Activated CD8-positive, alpha-beta T cell treated with anti-CD3 and anti-CD28 coated beads, Interleukin-2, amount 10 ng/mL, durations not matched to agents 7 days and 5 days (primary cell): Measurements from ENCODE around the gene FRAS1. TPM values are rescaled to one million over a fixed set of nuclear protein-coding genes. Genes with fewer than 3 reads are reported as not detected.
A peak's percentile ranks its signal among the peaks of the same experiment; 100 is the strongest.

Source experiments
- ATAC-seq: fragments of 150-1000 bp; cut with Tn5 transposase; one replicate; pipeline ENCODE4 v1.10.0; 2021; ENCODE audit warnings: moderate library complexity
- CTCF ChIA-PET: fragments of 350-600 bp; sonication (Branson Sonifier 250); formaldehyde crosslinking; loops from one replicate; lab custom pipeline; 2021; ENCODE audit warnings: antibody characterized with exemption; lab: Charles Lee
- POLR2A ChIA-PET: fragments of 350-600 bp; sonication (Branson Sonifier 250); formaldehyde crosslinking; loops from one replicate; lab custom pipeline; 2021; ENCODE audit warnings: antibody characterized with exemption; lab: Charles Lee
- DNase-seq: peaks from one replicate; pipeline ENCODE4 v3.0.0-alpha.2; 2020
- H3K27ac Mint-ChIP-seq: one replicate; pipeline ENCODE4 v1.8.0; 2021; ENCODE audit warnings: mild to moderate bottlenecking, mixed read lengths
- H3K27me3 Mint-ChIP-seq: one replicate; pipeline ENCODE4 v1.8.0; 2021; ENCODE audit warnings: low read depth, mixed read lengths
- H3K36me3 Mint-ChIP-seq: one replicate; pipeline ENCODE4 v1.8.0; 2021; ENCODE audit warnings: low read depth, mixed read lengths
- H3K4me1 Mint-ChIP-seq: one replicate; pipeline ENCODE4 v1.8.0; 2021; ENCODE audit warnings: low read depth, mixed read lengths
- H3K4me3 Mint-ChIP-seq: one replicate; pipeline ENCODE4 v1.8.0; 2021; ENCODE audit warnings: mild to moderate bottlenecking, mixed read lengths
- H3K9me3 Mint-ChIP-seq: one replicate; pipeline ENCODE4 v1.8.0; 2022; ENCODE audit warnings: mixed read lengths; ENCODE audit not compliant: insufficient read depth
- total RNA-seq, 2 experiments: library from RNA; stranded (reverse); gene quantifications; one replicate each; pipeline ENCODE4 v1.2.3, GENCODE V29; 2021

FRAS1 gene
- total RNA-seq, 2 experiments from 2014 or later, result 0.08 TPM; not detected in 1

DNA sequence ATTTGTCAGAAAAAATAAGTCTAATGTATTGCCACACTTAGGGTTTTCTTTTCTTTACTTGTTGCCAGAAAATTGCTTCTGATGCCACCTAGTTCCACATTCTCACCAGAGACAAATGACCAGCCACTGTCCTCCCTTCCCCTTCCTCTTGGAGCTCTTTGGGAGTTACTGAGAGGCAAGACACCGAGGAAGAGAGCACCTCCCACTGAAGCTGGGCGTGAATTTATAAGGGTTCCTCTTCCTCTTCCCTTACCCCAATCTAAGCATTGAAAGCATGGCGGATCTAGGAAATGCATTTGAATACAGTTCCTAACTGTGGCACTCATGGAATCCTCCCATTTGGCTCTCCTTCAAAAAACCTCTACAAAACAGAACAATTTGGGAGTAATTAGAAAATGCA lies 524.5 kb downstream of the FRAS1 start:
- Mint-ChIP-seq H3K4me3 (no peak overlapping the region), H3K27me3 (peaks cover 5% of the 10 kb centered on the region), H3K9me3 (no peaks in the 10 kb centered on the region), H3K36me3 (no peaks in the 10 kb centered on the region), H3K27ac (no peak overlapping the region), H3K4me1 (no peaks in the 10 kb centered on the region)
- ChIA-PET CTCF (interaction anchor here (1.5 kb wide), 1 partner anchor 11 kb away, joined by 4 read pairs; no protein-coding TSS in a partner anchor), POLR2A (no interaction called here)
- ATAC-seq (no peak), DNase-seq (no peak)

DNA sequence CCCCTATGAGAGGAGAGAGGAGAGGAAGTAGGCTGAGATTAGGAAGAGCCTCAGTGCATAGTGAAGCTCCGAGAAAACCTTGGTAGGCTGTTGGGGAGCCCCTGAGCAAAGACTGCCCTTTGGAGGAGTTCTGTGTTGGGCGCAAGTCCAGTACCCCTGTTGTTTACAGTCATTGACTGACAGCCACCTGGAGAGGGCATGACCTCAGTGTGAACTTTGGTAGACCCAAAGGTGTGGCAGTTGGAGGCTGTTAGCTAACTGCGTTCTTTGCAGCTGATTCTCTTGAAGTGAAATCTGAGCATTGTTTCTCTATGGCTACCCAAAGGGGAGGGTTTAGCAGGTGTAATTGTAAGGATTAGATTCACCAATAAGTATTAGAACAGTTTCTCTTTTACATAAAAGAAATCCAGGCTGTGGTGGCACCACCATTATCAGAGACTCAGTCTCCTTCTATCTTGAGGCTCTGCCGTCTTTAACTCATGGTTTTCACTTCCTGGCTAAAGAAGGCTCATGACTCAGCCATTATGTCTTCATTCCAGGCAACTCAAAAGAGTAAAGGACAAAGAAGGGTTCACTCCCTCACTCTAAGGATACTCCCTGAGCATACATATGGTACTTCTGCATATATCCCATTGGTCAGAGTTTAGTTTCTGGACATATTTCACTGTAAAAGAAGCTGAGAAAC lies 527.9 kb downstream of the FRAS1 start:
- H3K27ac Mint-ChIP-seq, result no peak overlapping the region
- no peaks in the 10 kb centered on the region for H3K36me3 Mint-ChIP-seq
- CTCF ChIA-PET, result no interaction called here
- no peak overlapping the region for H3K4me3 Mint-ChIP-seq
- no peaks in the 10 kb centered on the region for H3K9me3 Mint-ChIP-seq
- POLR2A ChIA-PET, result no interaction called here
- DNase-seq, result no peak
- no peaks in the 10 kb centered on the region for H3K4me1 Mint-ChIP-seq
- peaks cover 5% of the 10 kb centered on the region for H3K27me3 Mint-ChIP-seq
- no peak for ATAC-seq

DNA sequence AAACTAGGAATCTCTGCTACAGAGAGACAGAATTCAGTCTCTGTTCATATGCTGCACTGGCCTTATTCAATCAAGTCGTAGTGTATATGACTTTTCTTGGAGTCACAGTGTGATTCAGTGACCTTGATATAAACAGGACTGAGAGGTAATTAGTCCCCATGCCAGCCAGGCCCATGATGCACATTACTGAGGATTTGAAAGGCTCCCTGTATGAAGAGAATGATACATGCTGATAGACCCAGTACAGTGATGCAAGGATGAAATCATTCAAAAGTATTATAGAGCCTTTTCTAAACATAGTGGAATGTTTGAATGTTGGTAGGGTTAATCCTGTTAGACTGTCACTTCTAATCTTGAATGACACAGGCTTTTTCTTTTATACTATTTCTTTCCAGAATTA lies 528.5 kb downstream of the FRAS1 start:
- no peak overlapping the region for H3K27ac Mint-ChIP-seq
- no peak for ATAC-seq
- ChIA-PET POLR2A (no interaction called here), CTCF (no interaction called here)
- H3K4me1 Mint-ChIP-seq, result no peaks in the 10 kb centered on the region
- no peaks in the 10 kb centered on the region for H3K9me3 Mint-ChIP-seq
- no peaks in the 10 kb centered on the region for H3K36me3 Mint-ChIP-seq
- no peak for DNase-seq
- H3K27me3 Mint-ChIP-seq, result peaks cover 5% of the 10 kb centered on the region
- no peak overlapping the region for H3K4me3 Mint-ChIP-seq

DNA sequence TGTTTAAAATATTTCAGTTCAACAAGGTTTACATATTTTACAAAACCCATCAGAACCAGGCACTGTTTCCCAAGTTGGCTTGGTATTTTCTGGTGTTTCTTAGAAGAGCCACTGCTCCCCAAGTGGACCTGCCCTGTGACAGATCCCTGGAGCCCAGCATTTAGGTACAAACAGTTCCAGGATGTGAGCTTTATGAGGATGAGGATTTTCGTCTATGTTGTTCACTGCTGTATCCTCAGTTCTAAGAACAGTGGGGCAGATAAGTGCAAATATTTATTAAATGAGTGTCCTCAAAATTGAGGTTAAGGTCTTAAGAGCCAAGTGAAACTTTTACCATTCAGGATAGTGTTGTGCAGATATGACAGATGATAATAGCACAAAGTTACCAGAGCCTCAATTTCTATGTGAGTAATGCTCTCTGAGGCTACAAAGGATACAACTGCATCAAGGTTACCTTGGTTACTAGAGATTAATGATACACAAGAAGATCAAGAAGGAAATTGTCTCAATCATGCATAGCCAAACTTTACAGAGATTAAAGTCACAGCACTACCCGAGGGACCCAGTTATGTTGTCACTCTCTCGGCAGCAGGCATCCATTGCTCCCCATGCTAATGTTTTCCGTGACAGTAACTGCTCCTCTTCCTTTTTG lies 531.9 kb downstream of the FRAS1 start:
- DNase-seq, result no peak
- H3K4me3 Mint-ChIP-seq, result no peak overlapping the region
- H3K9me3 Mint-ChIP-seq, result no peaks in the 10 kb centered on the region
- no peaks in the 10 kb centered on the region for H3K4me1 Mint-ChIP-seq
- H3K27ac Mint-ChIP-seq, result no peak overlapping the region
- ChIA-PET POLR2A (no interaction called here), CTCF (no interaction called here)
- ATAC-seq, result no peak
- H3K36me3 Mint-ChIP-seq, result no peaks in the 10 kb centered on the region
- H3K27me3 Mint-ChIP-seq, result no peaks in the 10 kb centered on the region

DNA sequence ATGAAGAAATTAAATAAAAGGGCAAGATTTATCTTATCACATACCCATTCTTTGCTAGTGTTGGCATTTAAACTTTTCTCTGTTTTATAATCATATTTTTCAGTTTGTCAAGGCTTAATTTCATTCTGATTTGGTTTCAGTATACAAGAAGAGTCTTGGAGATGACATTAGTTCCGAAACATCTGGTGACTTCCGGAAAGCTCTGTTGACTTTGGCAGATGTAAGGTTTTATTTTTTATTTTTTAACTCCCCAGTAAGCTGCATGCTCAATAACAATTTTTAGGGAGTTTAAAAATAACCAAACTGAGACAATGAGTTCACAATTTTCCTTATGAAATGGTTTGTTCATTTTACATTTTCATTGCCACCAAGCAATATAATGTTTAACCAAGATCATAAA lies 534.3 kb downstream of the FRAS1 start:
- no peaks in the 10 kb centered on the region for H3K4me1 Mint-ChIP-seq
- no peaks in the 10 kb centered on the region for H3K27me3 Mint-ChIP-seq
- DNase-seq (no peak), ATAC-seq (no peak)
- H3K36me3 Mint-ChIP-seq, result no peaks in the 10 kb centered on the region
- CTCF ChIA-PET, result interaction anchor here (0.7 to 2.0 kb wide), 3 partner anchors 9 to 272 kb away, joined by 3 to 5 read pairs (median 4); no protein-coding TSS in a partner anchor
- H3K27ac Mint-ChIP-seq, result no peak overlapping the region
- POLR2A ChIA-PET, result no interaction called here
- H3K4me3 Mint-ChIP-seq, result no peak overlapping the region
- H3K9me3 Mint-ChIP-seq, result no peaks in the 10 kb centered on the region

DNA sequence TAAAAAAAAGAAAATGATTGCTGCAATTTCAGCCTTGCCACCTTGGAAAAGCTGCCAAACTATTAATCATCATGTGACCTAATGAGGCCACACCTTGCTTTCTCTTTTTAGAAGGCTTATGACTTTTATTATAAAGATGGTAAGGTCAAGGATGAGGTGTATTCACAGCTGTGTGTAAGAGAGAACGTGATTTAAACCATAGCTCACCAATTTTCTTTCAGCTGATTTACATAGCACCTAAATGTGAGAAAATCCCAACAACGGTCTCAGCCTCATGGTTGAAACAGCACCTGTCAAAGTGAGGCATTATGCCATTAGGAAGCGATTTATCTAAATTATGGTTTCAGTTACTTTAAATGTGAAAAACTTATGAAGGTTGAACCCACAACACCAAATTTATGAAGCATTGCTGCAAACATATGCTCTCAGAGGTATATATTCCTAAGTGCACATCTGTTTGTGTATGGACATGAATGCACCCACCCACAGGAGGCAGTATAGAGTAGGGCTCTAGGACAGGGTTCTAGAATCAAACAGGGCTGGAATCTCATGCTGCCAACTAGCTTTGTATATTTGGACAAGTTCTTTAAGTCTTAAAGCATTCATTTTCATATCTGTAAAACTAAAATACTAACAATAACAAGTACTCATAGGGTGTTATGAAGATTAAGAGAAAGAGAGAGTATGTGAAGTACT lies 535.1 kb downstream of the FRAS1 start:
- no peak overlapping the region for H3K27ac Mint-ChIP-seq

More for the DNA sequence above, 535.1 kb downstream of the FRAS1 start:
- no peaks in the 10 kb centered on the region for H3K36me3 Mint-ChIP-seq
- H3K27me3 Mint-ChIP-seq, result no peaks in the 10 kb centered on the region
- DNase-seq (peak; percentile 24), ATAC-seq (no peak)
- no peaks in the 10 kb centered on the region for H3K9me3 Mint-ChIP-seq
- ChIA-PET CTCF (interaction anchor here (0.8 to 2.0 kb wide), 6 partner anchors 8 to 271 kb away, joined by 3 to 6 read pairs (median 4); no protein-coding TSS in a partner anchor), POLR2A (interaction anchor here (0.7 kb wide), 1 partner anchor 76 kb away, joined by 3 read pairs; no protein-coding TSS in a partner anchor)
- H3K4me3 Mint-ChIP-seq, result no peak overlapping the region
- H3K4me1 Mint-ChIP-seq, result no peaks in the 10 kb centered on the region

Other genes starting within 250 kb of the FRAS1 start
- gene CNOT6L, start 238.0 kb upstream of the FRAS1 start, total RNA-seq, result 100 to 1,000 TPM; 107 to 108 TPM
- gene MRPL1, start 194.5 kb upstream of the FRAS1 start, total RNA-seq, result 10 to 100 TPM; 45.6 to 47.2 TPM